SJSA1 (cell line): ENCODE data around the gene ZNF221. TPM values are rescaled to one million over a fixed set of nuclear protein-coding genes. Genes with fewer than 3 reads are reported as not detected.
"Not testable (repeated sequence)": the region's sequence is repeated elsewhere in the genome, so short reads cannot be mapped to it uniquely, and the experiment has no call there.

Experiments used
- DNase-seq, 2 experiments: peaks; one replicate each; pipeline ENCODE4 v3.0.0-alpha.2; 2015 to 2020; ENCODE audit warnings: low spot score in 2 of 2, low read depth in 1 of 2
- H3K27ac ChIP-seq: fragments of 250-450 bp; sonication (Bioruptor Pico); 2 replicates; pipeline ENCODE4 v1.5.1; 2020; ENCODE audit warnings: mild to moderate bottlenecking, moderate library complexity
- H3K27me3 ChIP-seq: fragments of 250-450 bp; sonication (Bioruptor Pico); replicated peaks from 2 replicates; pipeline ENCODE4 v1.5.1; 2020; ENCODE audit warnings: mild to moderate bottlenecking, moderate library complexity
- H3K36me3 ChIP-seq: fragments of 250-450 bp; sonication (Bioruptor Pico); 2 replicates; pipeline ENCODE4 v1.5.1; 2020; ENCODE audit warnings: mild to moderate bottlenecking
- H3K4me1 ChIP-seq: fragments of 250-450 bp; sonication (Bioruptor Pico); replicated peaks from 2 replicates; pipeline ENCODE4 v1.6.1; 2021; ENCODE audit warnings: mild to moderate bottlenecking
- H3K4me3 ChIP-seq: fragments of 250-450 bp; sonication (Bioruptor Pico); 2 replicates; pipeline ENCODE4 v1.5.1; 2020; ENCODE audit warnings: mild to moderate bottlenecking
- H3K9me3 ChIP-seq: fragments of 250-450 bp; sonication (Bioruptor Pico); replicated peaks from 2 replicates; pipeline ENCODE4 v1.5.1; 2020; ENCODE audit warnings: mild to moderate bottlenecking
- total RNA-seq: library from RNA; depleted of rRNA; stranded (reverse); fragments of >200 nt; shearing (Covaris generic); gene quantifications from 2 replicates; pipeline ENCODE4 v1.2.3, GENCODE V29; 2014

The ZNF221 gene
- total RNA-seq, 1 experiment from 2014 or later, result 5.4 TPM

- peaks cover 7% of the 10 kb centered on the region; the same call in 1 of the 2 replicates for H3K9me3 ChIP-seq
- no peaks in the 10 kb centered on the region for H3K27me3 ChIP-seq
- H3K4me3 ChIP-seq, result peak within 1 kb of the TSS; percentile 57
- peak; percentile 91 to 95 for DNase-seq
- peaks cover 32% of the 10 kb centered on the region for H3K36me3 ChIP-seq
- H3K4me1 ChIP-seq, result peaks cover 4% of the 10 kb centered on the region
- peak within 1 kb of the TSS; percentile 61 for H3K27ac ChIP-seq
Observed at GRCh38 chr19:43934985-43935708, 15.9 kb upstream of the ZNF221 start, which contains the start of gene ZNF45. TSS of gene ZNF45 (minus strand) at chr19:43935282. CDS start at chr19:43922185, 13,097 bp downstream.

- H3K27ac ChIP-seq, result no peak overlapping the region
- H3K9me3 ChIP-seq, result peaks cover 7% of the 10 kb centered on the region; the same call in 1 of the 2 replicates
- H3K4me1 ChIP-seq, result peaks cover 4% of the 10 kb centered on the region
- no peak for DNase-seq
- H3K36me3 ChIP-seq, result peaks cover 23% of the 10 kb centered on the region
- no peak overlapping the region for H3K4me3 ChIP-seq
- H3K27me3 ChIP-seq, result no peaks in the 10 kb centered on the region
Observed at GRCh38 chr19:43936188-43936587, 14.8 kb upstream of the ZNF221 start.

- Histone ChIP-seq H3K4me3 (no peak overlapping the region), H3K4me1 (no peaks in the 10 kb centered on the region), H3K27ac (no peak overlapping the region), H3K27me3 (no peaks in the 10 kb centered on the region), H3K36me3 (no peaks in the 10 kb centered on the region), H3K9me3 (peaks cover 15% of the 10 kb centered on the region; the same call in 1 of the 2 replicates)
- no peak for DNase-seq
Observed at GRCh38 chr19:43939557-43940260, 11.3 kb upstream of the ZNF221 start.

GRCh38 chr19:43940719-43941118 is 10.3 kb upstream of the ZNF221 start:
- Histone ChIP-seq H3K27ac (no peak overlapping the region), H3K27me3 (no peaks in the 10 kb centered on the region), H3K36me3 (no peaks in the 10 kb centered on the region), H3K4me3 (no peak overlapping the region), H3K4me1 (no peaks in the 10 kb centered on the region), H3K9me3 (peaks cover 15% of the 10 kb centered on the region; the same call in 1 of the 2 replicates)
- DNase-seq, result no peak

- Histone ChIP-seq H3K36me3 (no peaks in the 10 kb centered on the region), H3K27ac (no peak overlapping the region), H3K9me3 (peaks cover 15% of the 10 kb centered on the region; the same call in 1 of the 2 replicates), H3K27me3 (no peaks in the 10 kb centered on the region), H3K4me3 (no peak overlapping the region), H3K4me1 (no peaks in the 10 kb centered on the region)
- no peak for DNase-seq
Observed at GRCh38 chr19:43941209-43941608, 9.8 kb upstream of the ZNF221 start.

GRCh38 chr19:43947412-43947811 is 3.6 kb upstream of the ZNF221 start:
- not testable (repeated sequence) for H3K4me3 ChIP-seq, DNase-seq, H3K27me3 ChIP-seq, H3K4me1 ChIP-seq, H3K27ac ChIP-seq, H3K36me3 ChIP-seq
- H3K9me3 ChIP-seq, result peaks cover 17% of the 10 kb centered on the region

GRCh38 chr19:43949803-43950202 is 1.2 kb upstream of the ZNF221 start:
- not testable (repeated sequence) for H3K27me3 ChIP-seq, H3K36me3 ChIP-seq, H3K4me3 ChIP-seq, H3K4me1 ChIP-seq, H3K27ac ChIP-seq, DNase-seq
- H3K9me3 ChIP-seq, result peaks cover 13% of the 10 kb centered on the region

GRCh38 chr19:43956827-43957226 is 5.8 kb downstream of the ZNF221 start:
- Histone ChIP-seq H3K4me1 (no peaks in the 10 kb centered on the region), H3K9me3 (peaks cover 16% of the 10 kb centered on the region), H3K4me3 (no peak overlapping the region), H3K27ac (no peak overlapping the region), H3K27me3 (no peaks in the 10 kb centered on the region), H3K36me3 (peaks cover 14% of the 10 kb centered on the region)
- no peak for DNase-seq

GRCh38 chr19:43957891-43958290 is 6.9 kb downstream of the ZNF221 start:
- peaks cover 9% of the 10 kb centered on the region for H3K4me1 ChIP-seq
- H3K4me3 ChIP-seq, result no peak overlapping the region
- peaks cover 14% of the 10 kb centered on the region for H3K36me3 ChIP-seq
- H3K9me3 ChIP-seq, result peaks cover 17% of the 10 kb centered on the region
- no peak overlapping the region for H3K27ac ChIP-seq
- no peak for DNase-seq
- H3K27me3 ChIP-seq, result no peaks in the 10 kb centered on the region

GRCh38 chr19:43960411-43960810 is 9.4 kb downstream of the ZNF221 start:
- Histone ChIP-seq H3K4me1 (peaks cover 17% of the 10 kb centered on the region), H3K4me3 (no peak overlapping the region)

GRCh38 chr19:43966079-43966694 is 15.2 kb downstream of the ZNF221 start:
- Histone ChIP-seq H3K9me3 (peaks cover 65% of the 10 kb centered on the region), H3K4me1 (peaks cover 17% of the 10 kb centered on the region), H3K4me3 (no peak overlapping the region), H3K36me3 (peaks cover 83% of the 10 kb centered on the region), H3K27me3 (no peaks in the 10 kb centered on the region), H3K27ac (no peak overlapping the region)
- DNase-seq, result peak in 1 of 2 experiments; percentile 3

More at GRCh38 chr19:43960411-43960810, 9.4 kb downstream of the ZNF221 start:
- H3K27ac ChIP-seq, result no peak overlapping the region
- DNase-seq, result no peak
- H3K9me3 ChIP-seq, result peaks cover 37% of the 10 kb centered on the region
- H3K27me3 ChIP-seq, result no peaks in the 10 kb centered on the region
- peaks cover 37% of the 10 kb centered on the region for H3K36me3 ChIP-seq

GRCh38 chr19:43976732-43977131 is 25.7 kb downstream of the ZNF221 start:
- peaks cover 22% of the 10 kb centered on the region for H3K9me3 ChIP-seq
- no peaks in the 10 kb centered on the region for H3K4me1 ChIP-seq
- peaks cover 6% of the 10 kb centered on the region for H3K36me3 ChIP-seq
- no peaks in the 10 kb centered on the region for H3K27me3 ChIP-seq
- no peak for DNase-seq
- H3K27ac ChIP-seq, result no peak overlapping the region
- no peak overlapping the region for H3K4me3 ChIP-seq

- H3K27me3 ChIP-seq, result no peaks in the 10 kb centered on the region
- no peak for DNase-seq
- peaks cover 10% of the 10 kb centered on the region for H3K36me3 ChIP-seq
- no peaks in the 10 kb centered on the region for H3K4me1 ChIP-seq
- H3K9me3 ChIP-seq, result peaks cover 7% of the 10 kb centered on the region; the same call in 1 of the 2 replicates
- peak overlapping the region; percentile 54 for H3K4me3 ChIP-seq
- no peak overlapping the region for H3K27ac ChIP-seq
Observed at GRCh38 chr19:43983544-43983911, 32.5 kb downstream of the ZNF221 start.
